Measurements from ENCODE around the gene IGF2BP3. TPM values are rescaled to one million over a fixed set of nuclear protein-coding genes. Genes with fewer than 3 reads are reported as not detected.

IGF2BP3 gene
- total and polyA plus RNA-seq, 4 donors = 0.18 to 60.2 (median 1.5) TPM

- 9 to 19% methylated on average over 12 of the region's 12 CpGs for WGBS, 2 donors
- DNase-seq (peak in 2 of 3 donors; percentile 21 to 22), ATAC-seq (ENCODE audit: insufficient read depth, low FRiP score) (no peak)
- Histone ChIP-seq H3K27ac (ENCODE audit: low read depth in 1 of 2, low read length in 1 of 2) (peak overlapping the region; percentile 78 to 83), H3K9me3 (ENCODE audit: control insufficient read depth in 4 of 4, insufficient read depth in 3 of 4, low read length in 3 of 4) (no peaks in the 10 kb centered on the region), H3K4me3 (peak overlapping the region; percentile 77), H3K36me3 (ENCODE audit: control insufficient read depth in 4 of 4, insufficient read depth in 4 of 4, low read length in 4 of 4) (peaks cover 0 to 15% (median 8%) of the 10 kb centered on the region in 4 donors), H3K9ac (ENCODE audit: insufficient read depth in 1 of 2, low read length in 2 of 2) (peak overlapping the region; percentile 80 to 85), H3K27me3 (ENCODE audit: control insufficient read depth in 3 of 3, insufficient read depth in 3 of 3, low read length in 2 of 3) (no peaks in the 10 kb centered on the region), H3K4me1 (ENCODE audit: control insufficient read depth in 5 of 5, insufficient read depth in 5 of 5, low read length in 5 of 5) (peaks cover 0 to 15% (median 6%) of the 10 kb centered on the region in 5 donors)
- TF ChIP-seq CTCF (IDR thresholded peaks at IDR 0.05; ENCODE audit: control extremely low read depth, extremely low read depth) = no peak
Observed at GRCh38 chr7:23299770-23300300, 170.5 kb downstream of the IGF2BP3 start.

- 1 to 3% methylated on average over 59 of the region's 59 CpGs for WGBS, 2 donors
- ATAC-seq (ENCODE audit: insufficient read depth, low FRiP score) (peak; percentile 99), DNase-seq (peak; percentile 97 to 99 (median 99))
- no peaks in the 10 kb centered on the region for H3K27me3 ChIP-seq (ENCODE audit: control insufficient read depth in 3 of 3, insufficient read depth in 3 of 3, low read length in 2 of 3)
- peak within 1 kb of the TSS; percentile 77 for H3K4me3 ChIP-seq
- peak within 1 kb of the TSS; percentile 80 to 85 for H3K9ac ChIP-seq (ENCODE audit: insufficient read depth in 1 of 2, low read length in 2 of 2)
- H3K4me1 ChIP-seq (ENCODE audit: control insufficient read depth in 5 of 5, insufficient read depth in 5 of 5, low read length in 5 of 5) = peaks cover 0 to 15% (median 6%) of the 10 kb centered on the region in 5 donors
- TF ChIP-seq CTCF (IDR thresholded peaks at IDR 0.05; ENCODE audit: control extremely low read depth, extremely low read depth) = no peak
- H3K9me3 ChIP-seq (ENCODE audit: control insufficient read depth in 4 of 4, insufficient read depth in 3 of 4, low read length in 3 of 4) = no peaks in the 10 kb centered on the region
- H3K27ac ChIP-seq (ENCODE audit: low read depth in 1 of 2, low read length in 1 of 2) = peak within 1 kb of the TSS; percentile 82 to 83
- H3K36me3 ChIP-seq (ENCODE audit: control insufficient read depth in 4 of 4, insufficient read depth in 4 of 4, low read length in 4 of 4) = peaks cover 0 to 15% (median 7%) of the 10 kb centered on the region in 4 donors
Observed at GRCh38 chr7:23298885-23299769, 171.2 kb downstream of the IGF2BP3 start, which contains the start of gene MALSU1. MALSU1 (plus strand) TSS chr7:23299339; CDS start chr7:23299353, 14 bp downstream.

GRCh38 chr7:23298141-23298881 lies 172.0 kb downstream of the IGF2BP3 start:
- Histone ChIP-seq H3K4me1 (ENCODE audit: control insufficient read depth in 5 of 5, insufficient read depth in 5 of 5, low read length in 5 of 5) (peaks cover 0 to 15% (median 6%) of the 10 kb centered on the region in 5 donors), H3K9me3 (ENCODE audit: control insufficient read depth in 4 of 4, insufficient read depth in 3 of 4, low read length in 3 of 4) (no peaks in the 10 kb centered on the region), H3K27ac (ENCODE audit: low read depth in 1 of 2, low read length in 1 of 2) (peak overlapping the region; percentile 56 to 82), H3K36me3 (ENCODE audit: control insufficient read depth in 4 of 4, insufficient read depth in 4 of 4, low read length in 4 of 4) (peaks cover 0 to 15% (median 7%) of the 10 kb centered on the region in 4 donors), H3K4me3 (no peak overlapping the region), H3K9ac (ENCODE audit: insufficient read depth in 1 of 2, low read length in 2 of 2) (peak overlapping the region in 1 of 2 donors; percentile 75), H3K27me3 (ENCODE audit: control insufficient read depth in 3 of 3, insufficient read depth in 3 of 3, low read length in 2 of 3) (no peaks in the 10 kb centered on the region)
- TF ChIP-seq CTCF (IDR thresholded peaks at IDR 0.05; ENCODE audit: control extremely low read depth, extremely low read depth) = no peak
- ATAC-seq (ENCODE audit: insufficient read depth, low FRiP score) (no peak), DNase-seq (peak; percentile 55 to 73 (median 68))
- 62 to 84% methylated on average over 11 of the region's 11 CpGs for WGBS, 2 donors

All from lung (tissue), 12 donors.